Retinal pigment epithelial cell (primary cell): ENCODE results near the gene CFAP97D2.

Experiments used
- DNase-seq: peaks from one replicate; pipeline ENCODE4 v3.0.0-alpha.2; 2010; ENCODE audit warnings: low read depth
- H3K4me3 ChIP-seq: 2 replicates; pipeline ENCODE4 v1.5.1; 2011; ENCODE audit warnings: mild to moderate bottlenecking, low read length, control low read depth, moderate library complexity
- CTCF ChIP-seq: conservative IDR thresholded peaks from 2 replicates; pipeline ENCODE4 v1.5.1; 2011; ENCODE audit warnings: low read depth, low read length, control low read depth, inconsistent platforms

The CFAP97D2 gene

GRCh38 chr13:114212158-114212495 is 33.1 kb downstream of the CFAP97D2 start:
- H3K4me3 ChIP-seq: no peak overlapping the region
- TF ChIP-seq CTCF: no peak
- DNase-seq: no peak

GRCh38 chr13:114213980-114214379 is 34.9 kb downstream of the CFAP97D2 start:
- no peak overlapping the region for H3K4me3 ChIP-seq
- TF ChIP-seq CTCF: no peak
- DNase-seq: no peak

- no peak for TF ChIP-seq CTCF
- no peak for DNase-seq
- no peak overlapping the region for H3K4me3 ChIP-seq
Observed at GRCh38 chr13:114219392-114219791, 40.3 kb downstream of the CFAP97D2 start.

GRCh38 chr13:114222461-114222968 is 43.5 kb downstream of the CFAP97D2 start:
- TF ChIP-seq CTCF: no peak
- DNase-seq: no peak

GRCh38 chr13:114224201-114224600 is 45.1 kb downstream of the CFAP97D2 start:
- DNase-seq: no peak
- no peak for TF ChIP-seq CTCF

More at GRCh38 chr13:114222461-114222968, 43.5 kb downstream of the CFAP97D2 start:
- no peak overlapping the region for H3K4me3 ChIP-seq

GRCh38 chr13:114225610-114226009 is 46.6 kb downstream of the CFAP97D2 start:
- DNase-seq: no peak
- TF ChIP-seq CTCF: no peak
- H3K4me3 ChIP-seq: no peak overlapping the region

More at GRCh38 chr13:114224201-114224600, 45.1 kb downstream of the CFAP97D2 start:
- H3K4me3 ChIP-seq: no peak overlapping the region

- no peak for TF ChIP-seq CTCF
- no peak overlapping the region for H3K4me3 ChIP-seq
- no peak for DNase-seq
Observed at GRCh38 chr13:114226088-114226487, 47.0 kb downstream of the CFAP97D2 start.
